ENCODE measurements around the gene PRSS1.
"Not testable (repeated sequence)": the region's sequence is repeated elsewhere in the genome, so short reads cannot be mapped to it uniquely, and the experiment has no call there.

PRSS1 gene

GRCh38 chr7:142773937-142774744 is 24.9 kb downstream of the PRSS1 start:
- DNase-seq (ENCODE audit: low read depth, low spot score), result no peak
- in situ Hi-C loops (cut with HindIII; ENCODE audit: low sequenced_read_pairs), result no loop called here
- H3K4me3 ChIP-seq (ENCODE audit: low read depth, low read length), result no peak overlapping the region
- TF ChIP-seq CTCF (IDR thresholded peaks at IDR 0.05; ENCODE audit: low read depth, low read length), result no peak

GRCh38 chr7:142774826-142775225 is 25.6 kb downstream of the PRSS1 start:
- no peak for TF ChIP-seq CTCF (IDR thresholded peaks at IDR 0.05; ENCODE audit: low read depth, low read length)
- peak; percentile 39 for DNase-seq (ENCODE audit: low read depth, low spot score)
- in situ Hi-C loops (cut with HindIII; ENCODE audit: low sequenced_read_pairs), result no loop called here
- no peak overlapping the region for H3K4me3 ChIP-seq (ENCODE audit: low read depth, low read length)

GRCh38 chr7:142775351-142776115 is 26.3 kb downstream of the PRSS1 start:
- H3K4me3 ChIP-seq (ENCODE audit: low read depth, low read length); DNase-seq (ENCODE audit: low read depth, low spot score); in situ Hi-C loops (cut with HindIII; ENCODE audit: low sequenced_read_pairs): not testable (repeated sequence)

GRCh38 chr7:142776206-142776844 is 27.1 kb downstream of the PRSS1 start:
- in situ Hi-C loops (cut with HindIII; ENCODE audit: low sequenced_read_pairs), result no loop called here
- no peak overlapping the region for H3K4me3 ChIP-seq (ENCODE audit: low read depth, low read length)
- DNase-seq (ENCODE audit: low read depth, low spot score), result peak; percentile 92
- TF ChIP-seq CTCF (IDR thresholded peaks at IDR 0.05; ENCODE audit: low read depth, low read length), result no peak

GRCh38 chr7:142776845-142777225 is 27.6 kb downstream of the PRSS1 start:
- H3K4me3 ChIP-seq (ENCODE audit: low read depth, low read length); in situ Hi-C loops (cut with HindIII; ENCODE audit: low sequenced_read_pairs); DNase-seq (ENCODE audit: low read depth, low spot score): not testable (repeated sequence)

- DNase-seq (ENCODE audit: low read depth, low spot score), result no peak
- TF ChIP-seq CTCF (IDR thresholded peaks at IDR 0.05; ENCODE audit: low read depth, low read length), result no peak
These were observed 28.0 kb downstream of the PRSS1 start for GRCh38 chr7:142777318-142777717.

GRCh38 chr7:142782922-142783900 is 33.9 kb downstream of the PRSS1 start:
- peak; percentile 90 for TF ChIP-seq CTCF (IDR thresholded peaks at IDR 0.05; ENCODE audit: low read depth, low read length)
- H3K4me3 ChIP-seq (ENCODE audit: low read depth, low read length), result peak overlapping the region; percentile 39
- peak; percentile 94 for DNase-seq (ENCODE audit: low read depth, low spot score)
- in situ Hi-C loops (cut with HindIII; ENCODE audit: low sequenced_read_pairs), result no loop called here

More at GRCh38 chr7:142777318-142777717, 28.0 kb downstream of the PRSS1 start:
- in situ Hi-C loops (cut with HindIII; ENCODE audit: low sequenced_read_pairs), result no loop called here
- H3K4me3 ChIP-seq (ENCODE audit: low read depth, low read length), result no peak overlapping the region

Measured in astrocyte of the spinal cord (primary cell).